EH (cell line): Measurements from ENCODE around the gene MS4A18.
"Not testable (repeated sequence)": the region's sequence is repeated elsewhere in the genome, so short reads cannot be mapped to it uniquely, and the experiment has no call there.

Experiments used
- DNase-seq: peaks from one replicate; pipeline ENCODE4 v3.0.0-alpha.2; 2015; ENCODE audit warnings: low read depth

MS4A18 gene

GRCh38 chr11:60739114-60739513 is 14.6 kb downstream of the MS4A18 start:
- no peak for DNase-seq

- no peak for DNase-seq
These were observed 16.1 kb downstream of the MS4A18 start for GRCh38 chr11:60740573-60740972.

GRCh38 chr11:60741421-60741820 is 16.9 kb downstream of the MS4A18 start:
- DNase-seq, result no peak

DNA sequence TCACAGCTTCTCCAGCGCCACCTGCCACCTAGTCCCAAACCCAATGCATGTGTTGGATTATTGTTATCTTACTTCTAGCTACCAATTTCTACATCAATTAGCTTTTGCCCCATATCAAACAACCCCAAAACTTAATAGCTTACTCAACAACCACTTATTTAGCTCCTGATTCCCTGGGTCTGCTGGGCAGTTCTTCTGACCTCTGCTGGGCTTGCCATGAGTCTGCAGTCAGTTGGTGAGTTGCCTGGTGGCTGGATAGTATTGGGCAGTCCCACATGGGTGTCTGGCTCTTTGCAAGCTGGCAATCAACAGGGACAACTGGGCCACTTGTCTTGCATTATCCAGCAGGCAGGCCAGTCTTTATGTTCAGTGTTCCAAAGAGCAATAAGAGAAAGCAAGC is 18.5 kb downstream of the MS4A18 start:
- DNase-seq, result no peak

DNA sequence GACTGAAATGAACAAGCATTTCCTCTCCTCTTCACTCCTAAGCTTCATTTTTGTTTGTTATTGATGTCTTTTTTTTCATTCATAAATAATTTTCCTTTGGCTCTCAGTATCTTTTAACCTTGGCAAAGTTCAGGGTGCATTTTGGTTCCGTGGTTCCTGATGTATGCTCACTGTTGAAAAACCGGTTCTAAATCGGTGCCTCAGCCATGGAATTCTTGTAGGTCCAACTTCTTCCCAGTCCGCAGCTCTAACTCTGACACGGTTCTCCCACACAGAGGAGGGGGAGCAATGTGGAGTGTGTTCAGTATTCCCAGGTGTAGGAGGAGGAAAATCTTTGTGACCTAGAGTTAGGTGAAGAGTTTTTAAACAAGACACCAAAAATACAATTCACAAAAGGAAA is 19.6 kb downstream of the MS4A18 start:
- no peak for DNase-seq

DNA sequence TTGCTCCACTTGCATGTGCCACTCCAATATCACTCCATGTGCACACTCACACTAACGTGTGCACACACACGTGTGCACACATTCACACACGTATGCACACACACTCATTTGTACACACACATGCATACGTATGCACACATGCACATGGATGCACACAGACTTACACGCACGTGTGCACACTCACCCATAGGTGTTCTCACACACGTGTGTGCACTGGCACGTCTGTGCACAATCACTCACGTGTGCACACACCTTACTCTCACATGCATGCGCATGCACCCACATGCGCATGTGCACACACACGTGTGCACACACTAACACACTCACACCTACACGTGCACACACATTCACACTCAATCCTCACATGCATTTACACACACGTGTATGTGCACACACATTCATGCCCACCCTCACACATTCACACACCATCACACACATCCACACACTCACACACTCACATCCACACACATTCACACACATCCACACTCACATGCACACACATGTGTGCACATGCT is 22.9 kb downstream of the MS4A18 start:
- DNase-seq, result no peak

GRCh38 chr11:60748225-60748624 is 23.7 kb downstream of the MS4A18 start:
- no peak for DNase-seq

DNA sequence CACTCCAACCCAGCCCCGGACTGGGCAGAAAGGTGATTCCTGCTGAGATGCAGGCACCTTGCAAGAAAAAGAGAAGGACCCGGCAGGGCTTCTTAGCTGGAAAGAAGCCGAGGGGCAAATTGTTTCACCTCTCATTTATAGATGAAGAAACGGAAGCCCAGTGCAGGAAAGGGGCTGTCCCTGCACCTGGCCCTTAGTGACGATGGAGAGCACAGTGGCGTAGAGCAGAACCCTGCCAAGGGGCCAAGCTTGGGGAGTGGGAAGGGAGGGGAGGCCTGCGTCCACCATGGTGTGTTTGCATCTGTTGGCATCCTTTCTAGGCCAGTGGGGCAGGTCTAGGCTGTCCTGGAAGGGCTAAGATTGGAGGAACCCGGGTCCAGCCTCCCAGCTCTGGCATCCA is 24.3 kb downstream of the MS4A18 start:
- DNase-seq, result no peak

- DNase-seq, result no peak
These were observed 26.4 kb downstream of the MS4A18 start for GRCh38 chr11:60750911-60751310.

GRCh38 chr11:60753309-60753708 is 28.8 kb downstream of the MS4A18 start:
- DNase-seq, result no peak

DNA sequence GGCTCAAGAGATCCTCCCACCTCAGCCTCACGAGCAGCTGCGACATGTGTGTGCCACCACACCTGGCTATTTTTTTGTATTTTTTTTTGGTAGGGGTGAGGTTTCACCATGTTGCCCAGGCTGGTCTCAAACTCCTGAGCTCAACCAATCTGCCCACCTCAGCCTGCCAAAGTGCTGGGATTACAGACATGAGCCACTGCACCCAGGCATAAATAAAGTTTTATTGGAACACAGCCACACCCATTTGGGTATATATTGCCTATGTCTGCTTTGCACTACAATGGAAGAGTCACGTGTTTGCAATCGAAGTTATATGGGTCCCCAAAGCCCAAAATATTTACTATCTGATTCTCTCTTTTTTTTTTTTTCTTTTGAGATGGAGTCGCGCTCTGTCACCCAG is 30.4 kb downstream of the MS4A18 start:
- DNase-seq, result no peak

GRCh38 chr11:60756307-60757032 is 31.9 kb downstream of the MS4A18 start, which contains the start of gene MS4A15:
Gene MS4A15 (plus strand): TSS chr11:60756867. CDS start chr11:60763734, 6,867 bp downstream.
- no peak for DNase-seq

GRCh38 chr11:60757231-60757800 is 32.8 kb downstream of the MS4A18 start:
- no peak for DNase-seq

GRCh38 chr11:60758671-60759070 is 34.2 kb downstream of the MS4A18 start:
- DNase-seq, result not testable (repeated sequence)

GRCh38 chr11:60759438-60760225 is 35.1 kb downstream of the MS4A18 start:
- DNase-seq, result not testable (repeated sequence)

DNA sequence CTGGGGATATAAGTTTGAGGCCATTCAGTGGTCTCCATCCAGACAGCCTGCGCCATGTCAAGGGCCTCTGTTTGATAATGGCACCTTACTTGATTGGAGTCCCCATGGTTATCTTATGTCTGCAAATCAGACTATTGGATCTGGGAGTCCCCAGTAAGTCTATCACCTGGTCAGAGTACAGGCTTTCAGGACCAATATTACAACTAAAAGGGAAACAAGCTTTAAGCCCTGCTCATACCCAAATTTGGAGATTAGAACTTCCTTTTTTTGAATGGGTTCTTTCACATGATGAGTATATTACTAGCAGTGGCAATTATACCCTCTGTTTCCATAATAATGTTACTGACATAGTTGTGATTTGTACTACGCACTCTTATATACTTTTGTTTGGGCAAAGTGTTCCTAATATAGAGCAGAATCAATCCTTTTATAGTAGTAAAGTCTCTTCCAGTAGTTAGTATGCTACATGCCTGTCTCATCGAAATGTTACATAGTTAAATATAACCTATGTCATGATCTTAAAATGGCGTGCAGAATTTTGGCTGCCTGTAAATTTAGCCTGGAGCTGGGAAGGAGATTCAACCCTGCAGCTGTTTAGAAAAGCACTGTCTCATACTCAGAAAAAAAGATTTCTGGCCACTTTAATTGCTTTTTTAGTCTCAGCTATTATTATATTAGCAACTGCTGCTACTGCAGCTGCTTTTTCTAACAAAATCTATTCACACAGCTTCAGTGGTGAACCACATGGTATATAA is 37.1 kb downstream of the MS4A18 start:
- no peak for DNase-seq

- DNase-seq, result no peak
These were observed 38.6 kb downstream of the MS4A18 start for GRCh38 chr11:60762851-60763691.

DNA sequence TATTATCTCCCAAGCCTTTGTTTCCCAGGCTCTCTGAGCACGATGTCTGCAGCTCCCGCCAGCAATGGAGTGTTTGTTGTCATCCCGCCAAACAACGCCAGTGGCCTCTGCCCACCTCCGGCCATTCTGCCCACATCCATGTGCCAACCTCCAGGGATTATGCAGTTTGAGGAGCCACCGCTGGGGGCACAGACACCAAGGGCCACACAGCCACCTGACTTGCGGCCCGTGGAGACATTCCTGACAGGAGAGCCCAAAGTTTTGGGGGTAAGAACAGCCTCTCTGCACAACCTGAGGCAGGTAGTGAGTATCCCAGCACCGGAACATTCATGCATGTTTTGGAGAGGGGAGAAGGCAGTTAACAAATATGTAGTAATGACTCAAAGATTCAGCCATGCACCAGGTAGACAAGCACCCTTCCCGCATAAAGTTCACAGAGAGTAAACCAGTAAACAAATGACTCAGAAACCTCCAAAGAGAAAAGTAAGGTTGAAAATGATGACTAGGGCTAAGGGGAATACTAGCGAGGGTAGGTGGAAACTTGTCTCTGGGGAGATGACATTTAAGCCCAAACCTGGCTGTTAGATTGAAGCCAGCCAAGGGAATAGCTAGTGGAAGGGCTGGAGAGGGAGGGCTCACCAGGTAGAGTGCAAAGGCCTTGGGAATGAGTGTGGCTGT is 39.3 kb downstream of the MS4A18 start:
- no peak for DNase-seq

DNA sequence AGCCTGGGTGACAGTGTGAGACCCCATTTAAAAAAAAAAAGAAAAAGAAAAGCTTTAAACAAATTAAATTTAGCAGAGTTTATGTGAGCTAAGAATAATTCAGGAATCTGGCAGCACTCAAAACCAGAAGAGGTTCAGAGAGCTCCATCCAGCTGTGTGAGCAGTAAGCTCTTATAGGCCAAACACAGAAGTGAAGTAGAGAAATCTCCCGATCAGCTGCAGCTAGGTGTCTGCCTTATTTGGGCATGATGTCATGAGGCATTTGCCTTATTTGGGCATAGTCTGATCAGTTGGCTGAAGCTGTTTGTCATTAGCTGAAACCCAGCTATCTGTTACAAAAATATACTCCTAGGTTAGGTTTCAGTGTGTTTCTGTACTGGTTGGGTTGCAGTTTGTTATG is 40.4 kb downstream of the MS4A18 start:
- DNase-seq, result no peak

- DNase-seq, result no peak
These were observed 40.8 kb downstream of the MS4A18 start for GRCh38 chr11:60765355-60765754.

GRCh38 chr11:60766547-60766946 is 42.0 kb downstream of the MS4A18 start:
- no peak for DNase-seq
